ENCODE measurements around the gene PTPRJ.

Gene PTPRJ

GRCh38 chr11:48062649-48063048 lies 82.3 kb downstream of the PTPRJ start:
- DNase-seq (ENCODE audit: low spot score) (no peak), ATAC-seq (ENCODE audit: low read depth) (no peak)
- Histone ChIP-seq H3K36me3 (ENCODE audit: low read depth) (no peaks in the 10 kb centered on the region), H3K27me3 (ENCODE audit: insufficient read depth, poor library complexity, severe bottlenecking) (no peaks in the 10 kb centered on the region), H3K9me3 (ENCODE audit: severe bottlenecking) (no peaks in the 10 kb centered on the region), H3K4me1 (ENCODE audit: insufficient read depth, poor library complexity, severe bottlenecking) (peaks cover 6% of the 10 kb centered on the region), H3K27ac (ENCODE audit: poor library complexity, severe bottlenecking) (peak overlapping the region; percentile 32), H3K4me3 (ENCODE audit: severe bottlenecking) (no peak overlapping the region)
- TF ChIP-seq CTCF (IDR thresholded peaks at IDR 0.05; ENCODE audit: poor library complexity, severe bottlenecking): no peak

DNA sequence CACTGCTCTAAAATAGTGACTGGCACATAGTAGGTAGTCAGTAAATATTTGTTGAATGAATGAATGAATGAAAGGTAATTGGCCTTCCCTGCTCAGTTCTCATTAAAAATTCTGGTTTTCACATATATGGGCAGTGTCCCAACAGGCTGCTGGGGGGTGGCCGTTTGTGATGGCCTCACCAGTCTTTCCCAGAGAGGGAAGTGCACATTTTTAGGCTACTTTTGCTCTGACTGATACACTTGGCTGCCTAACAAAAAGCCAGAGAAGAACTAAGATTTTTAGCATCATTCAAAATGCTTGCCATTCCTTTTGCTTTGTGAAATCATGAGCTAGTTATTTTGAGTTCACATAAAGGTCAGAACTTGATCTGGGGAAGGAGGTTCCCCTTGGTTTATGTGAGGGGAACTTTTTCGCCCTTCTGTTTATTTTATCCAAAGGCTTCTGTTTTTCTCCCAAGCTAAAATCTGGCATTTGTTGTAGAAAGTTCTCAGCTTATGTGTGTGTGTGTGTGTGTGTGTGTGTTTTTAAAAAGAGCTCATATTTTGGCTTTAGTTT lies 83.1 kb downstream of the PTPRJ start:
- Histone ChIP-seq H3K27ac (ENCODE audit: poor library complexity, severe bottlenecking) (peak overlapping the region; percentile 32), H3K36me3 (ENCODE audit: low read depth) (no peaks in the 10 kb centered on the region), H3K27me3 (ENCODE audit: insufficient read depth, poor library complexity, severe bottlenecking) (no peaks in the 10 kb centered on the region), H3K4me1 (ENCODE audit: insufficient read depth, poor library complexity, severe bottlenecking) (peaks cover 6% of the 10 kb centered on the region), H3K9me3 (ENCODE audit: severe bottlenecking) (no peaks in the 10 kb centered on the region), H3K4me3 (ENCODE audit: severe bottlenecking) (no peak overlapping the region)
- ATAC-seq (ENCODE audit: low read depth): peak; percentile 69
- no peak for DNase-seq (ENCODE audit: low spot score)
- no peak for TF ChIP-seq CTCF (IDR thresholded peaks at IDR 0.05; ENCODE audit: poor library complexity, severe bottlenecking)

GRCh38 chr11:48064306-48064705 lies 83.9 kb downstream of the PTPRJ start:
- TF ChIP-seq CTCF (IDR thresholded peaks at IDR 0.05; ENCODE audit: poor library complexity, severe bottlenecking): no peak
- H3K4me3 ChIP-seq (ENCODE audit: severe bottlenecking): no peak overlapping the region
- no peaks in the 10 kb centered on the region for H3K27me3 ChIP-seq (ENCODE audit: insufficient read depth, poor library complexity, severe bottlenecking)
- peak overlapping the region; percentile 32 for H3K27ac ChIP-seq (ENCODE audit: poor library complexity, severe bottlenecking)
- no peaks in the 10 kb centered on the region for H3K36me3 ChIP-seq (ENCODE audit: low read depth)
- H3K9me3 ChIP-seq (ENCODE audit: severe bottlenecking): no peaks in the 10 kb centered on the region
- DNase-seq (ENCODE audit: low spot score): no peak
- H3K4me1 ChIP-seq (ENCODE audit: insufficient read depth, poor library complexity, severe bottlenecking): peaks cover 6% of the 10 kb centered on the region
- ATAC-seq (ENCODE audit: low read depth): no peak

DNA sequence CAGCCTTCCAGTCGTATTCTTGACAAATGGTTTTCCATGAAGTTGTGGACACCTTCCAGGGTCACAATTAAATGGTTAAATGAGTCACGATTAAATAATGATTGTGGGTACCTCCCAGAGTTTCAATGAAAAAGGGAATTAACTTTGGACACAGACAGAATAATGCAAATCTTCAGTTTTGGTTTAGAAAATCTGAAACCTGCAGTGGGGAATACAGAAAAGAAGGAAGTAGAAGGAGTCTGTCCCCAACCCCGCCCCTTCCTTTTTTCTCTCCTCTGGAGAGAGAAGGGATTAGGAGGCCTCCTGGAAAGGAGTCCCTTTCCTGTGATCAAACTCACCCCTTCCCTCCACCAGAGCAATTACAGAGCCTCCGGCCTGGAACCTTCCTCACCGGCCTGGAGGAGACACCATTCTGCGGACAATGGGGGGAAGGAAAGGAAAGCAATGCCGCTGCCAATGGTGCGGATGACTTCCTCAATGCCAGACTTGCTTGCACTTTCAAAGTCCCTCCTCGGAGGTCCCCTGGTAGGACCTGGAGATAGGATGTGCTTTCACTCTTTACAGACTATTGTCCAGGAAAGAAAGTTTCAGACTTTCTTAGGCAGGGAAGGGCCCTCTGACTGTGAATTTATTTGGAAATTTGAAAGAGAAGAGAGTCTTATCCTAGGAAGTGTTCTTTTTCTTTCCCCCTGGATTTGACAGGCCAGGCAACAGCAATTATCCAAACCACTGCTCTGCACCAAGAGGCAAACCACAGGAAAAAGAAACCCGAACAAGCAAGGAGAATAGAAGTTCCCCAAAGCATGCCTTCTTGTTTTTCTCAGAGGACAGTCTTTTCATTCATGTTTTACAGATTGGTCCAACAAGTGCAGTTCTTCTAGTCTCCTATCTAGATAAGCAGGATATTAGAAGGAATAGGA lies 86.8 kb downstream of the PTPRJ start:
- H3K27me3 ChIP-seq (ENCODE audit: insufficient read depth, poor library complexity, severe bottlenecking): no peaks in the 10 kb centered on the region
- no peak for ATAC-seq (ENCODE audit: low read depth)
- TF ChIP-seq CTCF (IDR thresholded peaks at IDR 0.05; ENCODE audit: poor library complexity, severe bottlenecking): no peak
- H3K4me3 ChIP-seq (ENCODE audit: severe bottlenecking): no peak overlapping the region
- no peaks in the 10 kb centered on the region for H3K36me3 ChIP-seq (ENCODE audit: low read depth)
- H3K27ac ChIP-seq (ENCODE audit: poor library complexity, severe bottlenecking): no peak overlapping the region
- no peaks in the 10 kb centered on the region for H3K9me3 ChIP-seq (ENCODE audit: severe bottlenecking)
- peaks cover 6% of the 10 kb centered on the region for H3K4me1 ChIP-seq (ENCODE audit: insufficient read depth, poor library complexity, severe bottlenecking)
- no peak for DNase-seq (ENCODE audit: low spot score)
